Lung (tissue), 12 donors: ENCODE data around the gene MIPOL1. TPM values are rescaled to one million over a fixed set of nuclear protein-coding genes. Genes with fewer than 3 reads are reported as not detected.
A peak's percentile ranks its signal among the peaks of the same experiment; 100 is the strongest.
"Not testable (repeated sequence)": the region's sequence is repeated elsewhere in the genome, so short reads cannot be mapped to it uniquely, and the experiment has no call there.

ENCODE experiments used
- ATAC-seq: fragments of 200-7000 bp; cut with Tn5 transposase; one replicate; pipeline ENCODE4 v1.9.1; 2020; ENCODE audit warnings: moderate number of reproducible peaks; ENCODE audit not compliant: insufficient read depth, low FRiP score
- DNase-seq, 3 donors: peaks; one replicate each; pipeline ENCODE4 v3.0.0-alpha.2; 2013 to 2017
- H3K27ac ChIP-seq, 2 donors: one replicate each; pipeline ENCODE4 v1.5.1; 2013; ENCODE audit warnings: mild to moderate bottlenecking in 2 of 2, moderate library complexity in 2 of 2, control low read depth in 1 of 2, inconsistent platforms in 1 of 2, low read depth in 1 of 2, low read length in 1 of 2
- H3K27me3 ChIP-seq, 3 donors: one replicate each; pipeline ENCODE4 v1.5.1; 2013; ENCODE audit warnings: low read length in 2 of 3; ENCODE audit not compliant: control insufficient read depth in 3 of 3, insufficient read depth in 3 of 3
- H3K36me3 ChIP-seq, 4 donors: one replicate each; pipeline ENCODE4 v1.5.1; 2013; ENCODE audit warnings: low read length in 4 of 4, mild to moderate bottlenecking in 1 of 4, moderate library complexity in 1 of 4; ENCODE audit not compliant: control insufficient read depth in 4 of 4, insufficient read depth in 4 of 4
- H3K4me1 ChIP-seq, 5 donors: one replicate each; pipeline ENCODE4 v1.5.1; 2013; ENCODE audit warnings: low read length in 5 of 5, mild to moderate bottlenecking in 2 of 5, moderate library complexity in 1 of 5; ENCODE audit not compliant: control insufficient read depth in 5 of 5, insufficient read depth in 5 of 5
- H3K4me3 ChIP-seq: one replicate; pipeline ENCODE4 v1.5.1; 2013; ENCODE audit warnings: mild to moderate bottlenecking, control low read depth, moderate library complexity
- H3K9ac ChIP-seq, 2 donors: one replicate each; pipeline ENCODE4 v1.5.1; 2013; ENCODE audit warnings: low read length in 2 of 2, control low read depth in 1 of 2; ENCODE audit not compliant: insufficient read depth in 1 of 2
- H3K9me3 ChIP-seq, 4 donors: one replicate each; pipeline ENCODE4 v1.5.1; 2013; ENCODE audit warnings: low read length in 3 of 4, mild to moderate bottlenecking in 1 of 4, moderate library complexity in 1 of 4; ENCODE audit not compliant: control insufficient read depth in 4 of 4, insufficient read depth in 3 of 4
- CTCF ChIP-seq: IDR thresholded peaks from 2 replicates; pipeline ENCODE4 v1.5.1; 2012; ENCODE audit warnings: mild to moderate bottlenecking; ENCODE audit errors: control extremely low read depth, extremely low read depth
- WGBS, 2 donors: extraction: QIAGEN DNeasy Blood & Tissue Kit; methylation state at CpG; one replicate each; pipeline ENCODE4 v1.1.7; 2013; 5-methylcytosine and 5-hydroxymethylcytosine counted together
- polyA plus RNA-seq, 2 donors: library from polyadenylated mRNA; stranded (reverse); fragments of 200-250 nt; gene quantifications; one replicate each; pipeline ENCODE4 v1.2.1, GENCODE V29; 2013
- total RNA-seq, 2 donors: library from RNA; depleted of rRNA in 1 of 2; stranded (reverse); fragments of >200 nt in 1 of 2; gene quantifications; one replicate each; pipeline ENCODE4 v1.2.1, GENCODE V29; 2014 to 2021
- donor health status: control.
- donor health status: control.
- donor health status: Bipolar disorder and iron deficiency.
- donor health status: healthy.
- donor health status: DM: yes; HTN: yes; CAD: no.

The MIPOL1 gene
- total and polyA plus RNA-seq, 4 donors = 2.3 to 49.9 (median 7.0) TPM

DNA sequence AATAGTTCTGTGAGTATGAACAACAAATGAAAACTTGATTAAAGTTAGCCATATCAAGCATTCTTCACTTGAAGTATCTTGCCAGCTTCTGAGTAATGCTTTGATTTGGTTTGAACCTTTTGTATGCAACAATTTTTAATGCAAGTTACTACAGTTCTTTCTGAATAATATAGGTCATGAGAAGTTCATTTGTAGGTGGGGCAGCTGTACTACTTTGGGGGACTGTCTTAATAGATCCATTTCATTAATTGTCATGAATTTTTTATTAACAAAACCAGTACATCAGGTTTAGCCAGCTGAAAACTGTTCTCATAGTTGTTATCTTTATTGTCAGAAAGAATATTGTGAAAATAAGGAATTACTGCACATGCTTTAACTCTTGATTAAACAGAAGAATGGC lies 254.6 kb downstream of the MIPOL1 start:
- ATAC-seq (no peak), DNase-seq (peak in 1 of 3 donors; percentile 5)
- Histone ChIP-seq H3K36me3 (no peaks in the 10 kb centered on the region), H3K4me1 (no peaks in the 10 kb centered on the region), H3K9me3 (no peaks in the 10 kb centered on the region), H3K27ac (no peak overlapping the region), H3K27me3 (no peaks in the 10 kb centered on the region), H3K4me3 (no peak overlapping the region), H3K9ac (no peak overlapping the region)
- TF ChIP-seq CTCF = no peak

DNA sequence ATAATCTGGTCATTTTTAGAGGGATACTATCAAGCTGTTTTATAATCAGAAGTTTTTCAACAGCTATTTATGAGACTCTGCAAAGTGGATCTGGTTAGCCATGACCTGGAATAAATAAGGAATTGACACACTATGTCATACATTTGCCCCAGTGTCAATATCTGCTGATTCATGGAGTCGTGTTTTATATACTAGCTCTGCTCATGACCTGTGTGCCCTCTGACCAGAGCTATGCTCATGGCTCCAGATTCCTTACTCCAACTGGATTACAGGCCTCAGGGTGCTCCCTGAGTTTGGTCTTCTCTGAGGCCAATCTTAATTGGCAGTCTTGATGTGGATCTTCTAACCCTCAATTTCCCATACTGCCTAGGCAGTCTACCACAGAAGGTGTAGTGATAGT lies 256.2 kb downstream of the MIPOL1 start:
- Histone ChIP-seq H3K27me3 (no peaks in the 10 kb centered on the region), H3K36me3 (no peaks in the 10 kb centered on the region), H3K4me3 (no peak overlapping the region), H3K27ac (no peak overlapping the region), H3K4me1 (no peaks in the 10 kb centered on the region), H3K9me3 (no peaks in the 10 kb centered on the region), H3K9ac (no peak overlapping the region)
- ATAC-seq (no peak), DNase-seq (no peak)
- TF ChIP-seq CTCF = no peak
- 81 to 86% methylated on average over 1 of the region's 1 CpG for WGBS, 2 donors

DNA sequence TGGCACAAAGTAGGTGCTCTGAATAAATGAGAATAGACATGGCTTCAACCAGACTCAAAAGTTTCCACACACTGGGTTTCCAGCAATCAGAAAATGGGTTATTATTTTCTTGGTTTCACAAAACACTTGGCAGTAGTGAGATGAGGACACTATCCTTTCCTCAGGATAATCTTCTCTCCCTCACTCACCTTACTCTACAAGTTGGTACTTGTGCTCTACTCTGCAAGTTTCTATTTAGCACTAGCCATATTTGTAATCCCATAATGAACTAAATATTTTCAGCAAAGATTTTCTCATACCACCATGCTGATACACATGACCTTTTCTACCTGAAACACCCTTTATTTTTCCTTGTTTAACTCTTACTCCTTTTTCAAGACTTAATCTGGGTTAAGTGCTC lies 259.6 kb downstream of the MIPOL1 start:
- Histone ChIP-seq H3K9ac (no peak overlapping the region), H3K27me3 (no peaks in the 10 kb centered on the region)

GRCh38 chr14:37462426-37462825 lies 264.7 kb downstream of the MIPOL1 start:
- not testable (repeated sequence) for H3K27ac ChIP-seq, H3K36me3 ChIP-seq, DNase-seq, H3K9ac ChIP-seq, ATAC-seq, H3K27me3 ChIP-seq, H3K4me3 ChIP-seq, H3K4me1 ChIP-seq
- WGBS, 2 donors = 94 to 98% methylated on average over 1 of the region's 1 CpG
- peaks cover 0 to 12% (median 0%) of the 10 kb centered on the region in 4 donors for H3K9me3 ChIP-seq

More for the DNA sequence above, 259.6 kb downstream of the MIPOL1 start:
- ATAC-seq (no peak), DNase-seq (no peak)
- no peaks in the 10 kb centered on the region for H3K36me3 ChIP-seq
- H3K27ac ChIP-seq = no peak overlapping the region
- no peaks in the 10 kb centered on the region for H3K4me1 ChIP-seq
- no peak for TF ChIP-seq CTCF
- no peak overlapping the region for H3K4me3 ChIP-seq
- peaks cover 0 to 12% (median 0%) of the 10 kb centered on the region in 4 donors for H3K9me3 ChIP-seq
